ENCODE data around the gene ELF5. TPM values are rescaled to one million over a fixed set of nuclear protein-coding genes. Genes with fewer than 3 reads are reported as not detected.

ELF5 gene
- total RNA-seq, 2 donors from 2014 or later, result not detected

- DNase-seq (ENCODE audit: low spot score), result no peak
- Histone ChIP-seq H3K4me1 (no peaks in the 10 kb centered on the region), H3K9me3 (peaks cover 0 to 20% of the 10 kb centered on the region in 2 donors), H3K27ac (no peak overlapping the region), H3K4me3 (no peak overlapping the region), H3K27me3 (no peaks in the 10 kb centered on the region), H3K36me3 (peaks cover 97% of the 10 kb centered on the region)
- TF ChIP-seq CTCF (IDR thresholded peaks at IDR 0.05), result no peak
These were observed 46.6 kb downstream of the ELF5 start for GRCh38 chr11:34466802-34467488.

GRCh38 chr11:34464591-34465051 lies 49.0 kb downstream of the ELF5 start:
- no peak overlapping the region for H3K27ac ChIP-seq

GRCh38 chr11:34461215-34461614 lies 52.4 kb downstream of the ELF5 start:
- H3K27me3 ChIP-seq, result no peaks in the 10 kb centered on the region
- peaks cover 88% of the 10 kb centered on the region for H3K36me3 ChIP-seq
- no peak overlapping the region for H3K27ac ChIP-seq
- TF ChIP-seq CTCF (IDR thresholded peaks at IDR 0.05), result no peak
- H3K9me3 ChIP-seq, result peaks cover 0 to 8% of the 10 kb centered on the region in 2 donors
- no peak overlapping the region for H3K4me3 ChIP-seq
- no peaks in the 10 kb centered on the region for H3K4me1 ChIP-seq
- DNase-seq (ENCODE audit: low spot score), result no peak

More at GRCh38 chr11:34464591-34465051, 49.0 kb downstream of the ELF5 start:
- DNase-seq (ENCODE audit: low spot score), result no peak
- Histone ChIP-seq H3K36me3 (peaks cover 88% of the 10 kb centered on the region), H3K9me3 (peaks cover 0 to 20% of the 10 kb centered on the region in 2 donors), H3K27me3 (no peaks in the 10 kb centered on the region), H3K4me3 (no peak overlapping the region), H3K4me1 (no peaks in the 10 kb centered on the region)
- TF ChIP-seq CTCF (IDR thresholded peaks at IDR 0.05), result no peak

GRCh38 chr11:34460278-34460677 lies 53.3 kb downstream of the ELF5 start:
- H3K36me3 ChIP-seq, result peaks cover 88% of the 10 kb centered on the region
- H3K27ac ChIP-seq, result no peak overlapping the region
- no peaks in the 10 kb centered on the region for H3K4me1 ChIP-seq
- DNase-seq (ENCODE audit: low spot score), result no peak
- TF ChIP-seq CTCF (IDR thresholded peaks at IDR 0.05), result no peak
- H3K9me3 ChIP-seq, result no peaks in the 10 kb centered on the region
- H3K4me3 ChIP-seq, result no peak overlapping the region
- H3K27me3 ChIP-seq, result no peaks in the 10 kb centered on the region

- no peaks in the 10 kb centered on the region for H3K4me1 ChIP-seq
- DNase-seq (ENCODE audit: low spot score), result no peak
- no peak for TF ChIP-seq CTCF (IDR thresholded peaks at IDR 0.05)
- H3K27ac ChIP-seq, result no peak overlapping the region
- peaks cover 88% of the 10 kb centered on the region for H3K36me3 ChIP-seq
- H3K9me3 ChIP-seq, result no peaks in the 10 kb centered on the region
- H3K27me3 ChIP-seq, result no peaks in the 10 kb centered on the region
- H3K4me3 ChIP-seq, result no peak overlapping the region
These were observed 54.0 kb downstream of the ELF5 start for GRCh38 chr11:34459507-34460162.
